Measurements from ENCODE around the gene ACTN3. TPM values are rescaled to one million over a fixed set of nuclear protein-coding genes. Genes with fewer than 3 reads are reported as not detected.
"Not testable (repeated sequence)": the region's sequence is repeated elsewhere in the genome, so short reads cannot be mapped to it uniquely, and the experiment has no call there.

Gene ACTN3
- polyA plus RNA-seq, 1 donor from 2014 or later: not detected

GRCh38 chr11:66585447-66585846 is 38.7 kb downstream of the ACTN3 start:
- H3K79me2 ChIP-seq (replicated peaks; ENCODE audit: insufficient read depth, low read length); H2AFZ ChIP-seq (ENCODE audit: low read depth, low read length); H3K9me3 ChIP-seq (ENCODE audit: low read length); H3K27me3 ChIP-seq (ENCODE audit: insufficient read depth, low read depth, low read length); H4K20me1 ChIP-seq (ENCODE audit: insufficient read depth); H3K9ac ChIP-seq (ENCODE audit: low read length); H3K9me2 ChIP-seq (ENCODE audit: insufficient read depth, low read length); H3K27ac ChIP-seq (ENCODE audit: low read length); H3K4me2 ChIP-seq (ENCODE audit: low read length); H3F3A ChIP-seq (ENCODE audit: insufficient read depth, low read length, poor library complexity, severe bottlenecking); H3K4me3 ChIP-seq (ENCODE audit: low read length); H3K36me3 ChIP-seq (ENCODE audit: insufficient read depth, low read length): not testable (repeated sequence)

- Histone ChIP-seq H3K27ac (ENCODE audit: low read length) (no peak overlapping the region), H3K36me3 (ENCODE audit: insufficient read depth, low read length) (no peaks in the 10 kb centered on the region), H3K4me2 (ENCODE audit: low read length) (no peak overlapping the region), H3K4me3 (ENCODE audit: low read length) (no peak overlapping the region), H3K9me3 (ENCODE audit: low read length) (peaks cover 9% of the 10 kb centered on the region), H3F3A (ENCODE audit: insufficient read depth, low read length, poor library complexity, severe bottlenecking) (no peaks in the 10 kb centered on the region), H2AFZ (ENCODE audit: low read depth, low read length) (no peak overlapping the region), H4K20me1 (ENCODE audit: insufficient read depth) (no peaks in the 10 kb centered on the region), H3K79me2 (replicated peaks; ENCODE audit: insufficient read depth, low read length) (no peaks in the 10 kb centered on the region), H3K9ac (ENCODE audit: low read length) (no peak overlapping the region), H3K27me3 (ENCODE audit: insufficient read depth, low read depth, low read length) (no peaks in the 10 kb centered on the region), H3K9me2 (ENCODE audit: insufficient read depth, low read length) (no peaks in the 10 kb centered on the region)
- TF ChIP-seq CTCF (IDR thresholded peaks at IDR 0.05; ENCODE audit: poor library complexity, severe bottlenecking): no peak
- TF ChIP-seq, protein P1, sequence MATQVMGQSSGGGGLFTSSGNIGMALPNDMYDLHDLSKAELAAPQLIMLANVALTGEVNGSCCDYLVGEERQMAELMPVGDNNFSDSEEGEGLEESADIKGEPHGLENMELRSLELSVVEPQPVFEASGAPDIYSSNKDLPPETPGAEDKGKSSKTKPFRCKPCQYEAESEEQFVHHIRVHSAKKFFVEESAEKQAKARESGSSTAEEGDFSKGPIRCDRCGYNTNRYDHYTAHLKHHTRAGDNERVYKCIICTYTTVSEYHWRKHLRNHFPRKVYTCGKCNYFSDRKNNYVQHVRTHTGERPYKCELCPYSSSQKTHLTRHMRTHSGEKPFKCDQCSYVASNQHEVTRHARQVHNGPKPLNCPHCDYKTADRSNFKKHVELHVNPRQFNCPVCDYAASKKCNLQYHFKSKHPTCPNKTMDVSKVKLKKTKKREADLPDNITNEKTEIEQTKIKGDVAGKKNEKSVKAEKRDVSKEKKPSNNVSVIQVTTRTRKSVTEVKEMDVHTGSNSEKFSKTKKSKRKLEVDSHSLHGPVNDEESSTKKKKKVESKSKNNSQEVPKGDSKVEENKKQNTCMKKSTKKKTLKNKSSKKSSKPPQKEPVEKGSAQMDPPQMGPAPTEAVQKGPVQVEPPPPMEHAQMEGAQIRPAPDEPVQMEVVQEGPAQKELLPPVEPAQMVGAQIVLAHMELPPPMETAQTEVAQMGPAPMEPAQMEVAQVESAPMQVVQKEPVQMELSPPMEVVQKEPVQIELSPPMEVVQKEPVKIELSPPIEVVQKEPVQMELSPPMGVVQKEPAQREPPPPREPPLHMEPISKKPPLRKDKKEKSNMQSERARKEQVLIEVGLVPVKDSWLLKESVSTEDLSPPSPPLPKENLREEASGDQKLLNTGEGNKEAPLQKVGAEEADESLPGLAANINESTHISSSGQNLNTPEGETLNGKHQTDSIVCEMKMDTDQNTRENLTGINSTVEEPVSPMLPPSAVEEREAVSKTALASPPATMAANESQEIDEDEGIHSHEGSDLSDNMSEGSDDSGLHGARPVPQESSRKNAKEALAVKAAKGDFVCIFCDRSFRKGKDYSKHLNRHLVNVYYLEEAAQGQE (IDR thresholded peaks at IDR 0.05; ENCODE audit: borderline replicate concordance): no peak
- no peak for TF ChIP-seq EZH2 (IDR thresholded peaks at IDR 0.05; ENCODE audit: borderline replicate concordance, insufficient read depth, low read length, poor library complexity, severe bottlenecking)
- no peak for TF ChIP-seq EP300 (conservative IDR thresholded peaks at IDR 0.05; ENCODE audit: poor library complexity, severe bottlenecking)
- no peak for TF ChIP-seq MXI1 (conservative IDR thresholded peaks at IDR 0.05; ENCODE audit: poor library complexity, severe bottlenecking)
Measured at GRCh38 chr11:66586136-66586535, 39.4 kb downstream of the ACTN3 start.

DNA sequence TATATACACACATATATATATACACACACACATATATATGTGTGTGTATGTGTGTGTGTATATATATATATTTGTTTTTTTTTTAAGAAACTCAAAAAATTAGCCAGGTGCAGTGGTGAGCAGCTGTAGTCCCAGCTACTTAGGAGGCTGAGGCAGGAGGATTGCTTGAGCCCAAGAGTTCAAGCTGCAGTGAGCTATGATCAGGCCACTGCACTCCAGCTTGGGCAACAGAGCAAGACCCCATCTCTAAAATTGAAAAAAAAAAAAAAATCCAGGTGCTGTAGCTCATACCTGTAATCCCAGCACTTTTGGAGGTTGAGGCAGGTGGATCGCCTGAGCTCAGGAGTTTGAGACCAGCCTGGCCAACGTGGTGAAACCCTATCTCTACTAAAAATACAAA is 42.6 kb downstream of the ACTN3 start:
- not testable (repeated sequence) for H3K9ac ChIP-seq (ENCODE audit: low read length); H3K36me3 ChIP-seq (ENCODE audit: insufficient read depth, low read length); H3K27ac ChIP-seq (ENCODE audit: low read length); H4K20me1 ChIP-seq (ENCODE audit: insufficient read depth); H3K9me2 ChIP-seq (ENCODE audit: insufficient read depth, low read length); H3K4me3 ChIP-seq (ENCODE audit: low read length); H3K4me2 ChIP-seq (ENCODE audit: low read length); H3K79me2 ChIP-seq (replicated peaks; ENCODE audit: insufficient read depth, low read length); H3F3A ChIP-seq (ENCODE audit: insufficient read depth, low read length, poor library complexity, severe bottlenecking); H3K27me3 ChIP-seq (ENCODE audit: insufficient read depth, low read depth, low read length); H2AFZ ChIP-seq (ENCODE audit: low read depth, low read length)
- peaks cover 18% of the 10 kb centered on the region for H3K9me3 ChIP-seq (ENCODE audit: low read length)

All from neural cell (in vitro differentiated cells).